Measurements from ENCODE around the gene CCDC8. TPM values are rescaled to one million over a fixed set of nuclear protein-coding genes. Genes with fewer than 3 reads are reported as not detected.

The CCDC8 gene
- total and polyA plus RNA-seq, 2 experiments from 2014 or later, result 5.6 to 16.5 TPM

- no peaks in the 10 kb centered on the region for H3K4me1 ChIP-seq (ENCODE audit: insufficient read depth)
- peaks cover 12% of the 10 kb centered on the region for H3K27me3 Mint-ChIP-seq (ENCODE audit: insufficient read depth, low read depth, poor library complexity)
- H2AFZ ChIP-seq, result no peak overlapping the region
- peaks cover 6% of the 10 kb centered on the region for H3K4me1 Mint-ChIP-seq
- no peaks in the 10 kb centered on the region for H3F3A ChIP-seq (replicated peaks; ENCODE audit: low read depth)
- H3K79me2 ChIP-seq (replicated peaks; ENCODE audit: insufficient read depth), result no peaks in the 10 kb centered on the region
- H3K9me2 ChIP-seq (ENCODE audit: insufficient read depth), result no peaks in the 10 kb centered on the region
- H4K20me1 ChIP-seq (replicated peaks; ENCODE audit: insufficient read depth), result peaks cover 7% of the 10 kb centered on the region
- no peaks in the 10 kb centered on the region for H3K9me3 Mint-ChIP-seq
- TF ChIP-seq NANOG (IDR thresholded peaks at IDR 0.05; ENCODE audit: borderline replicate concordance) (no peak), JUNB (IDR thresholded peaks at IDR 0.05; ENCODE audit: unreplicated experiment) (no peak), ETS1 (IDR thresholded peaks at IDR 0.05) (no peak), ZNF114 (CRISPR knock-in tag; IDR thresholded peaks at IDR 0.05) (no peak), CREB1 (CRISPR knock-in tag; IDR thresholded peaks at IDR 0.05; ENCODE audit: low read depth) (no peak), STAT1 (IDR thresholded peaks at IDR 0.05; ENCODE audit: unreplicated experiment) (no peak), POLR2AphosphoS5 (IDR thresholded peaks at IDR 0.05; ENCODE audit: low read depth) (no peak), REST (IDR thresholded peaks at IDR 0.05; ENCODE audit: unreplicated experiment) (no peak), ZNF462 (CRISPR knock-in tag; IDR thresholded peaks at IDR 0.05) (no peak), EZH2phosphoT487 (IDR thresholded peaks at IDR 0.05; ENCODE audit: unreplicated experiment) (no peak), EZH2 (IDR thresholded peaks at IDR 0.05; ENCODE audit: low read depth, unreplicated experiment) (no peak), ZNF331 (CRISPR knock-in tag; IDR thresholded peaks at IDR 0.05; ENCODE audit: low read depth) (no peak), CTCF (conservative IDR thresholded peaks at IDR 0.05; ENCODE audit: low read depth in 2 of 2) (no peak)
- no peak overlapping the region for H3K4me3 ChIP-seq
- H3K27me3 ChIP-seq (ENCODE audit: insufficient read depth), result no peaks in the 10 kb centered on the region
- no peak for ATAC-seq
- H3K27ac ChIP-seq (ENCODE audit: low read depth), result no peak overlapping the region
- H3K36me3 Mint-ChIP-seq (ENCODE audit: low read depth), result peaks cover 79% of the 10 kb centered on the region
- DNase-seq (ENCODE audit: low spot score), result no peak
- no peak overlapping the region for H3K4me2 ChIP-seq
- no peak overlapping the region for H3K4me3 Mint-ChIP-seq
- H3K36me3 ChIP-seq (ENCODE audit: insufficient read depth), result peaks cover 5% of the 10 kb centered on the region
- H3K27ac Mint-ChIP-seq, result no peak overlapping the region
Observed at GRCh38 chr19:46386996-46387712, 26.2 kb downstream of the CCDC8 start.
